NOMO-1 treated with dmso at 0.1 percent for 144 hours (cell line): ENCODE results near the gene HDGFL2.
"Not testable (repeated sequence)": the region's sequence is repeated elsewhere in the genome, so short reads cannot be mapped to it uniquely, and the experiment has no call there.

Experiments
- DNase-seq: peaks from one replicate; lab custom pipeline; 2025; ENCODE audit not compliant: unreplicated experiment; lab: John Stamatoyannopoulos, UW

HDGFL2 gene

DNA sequence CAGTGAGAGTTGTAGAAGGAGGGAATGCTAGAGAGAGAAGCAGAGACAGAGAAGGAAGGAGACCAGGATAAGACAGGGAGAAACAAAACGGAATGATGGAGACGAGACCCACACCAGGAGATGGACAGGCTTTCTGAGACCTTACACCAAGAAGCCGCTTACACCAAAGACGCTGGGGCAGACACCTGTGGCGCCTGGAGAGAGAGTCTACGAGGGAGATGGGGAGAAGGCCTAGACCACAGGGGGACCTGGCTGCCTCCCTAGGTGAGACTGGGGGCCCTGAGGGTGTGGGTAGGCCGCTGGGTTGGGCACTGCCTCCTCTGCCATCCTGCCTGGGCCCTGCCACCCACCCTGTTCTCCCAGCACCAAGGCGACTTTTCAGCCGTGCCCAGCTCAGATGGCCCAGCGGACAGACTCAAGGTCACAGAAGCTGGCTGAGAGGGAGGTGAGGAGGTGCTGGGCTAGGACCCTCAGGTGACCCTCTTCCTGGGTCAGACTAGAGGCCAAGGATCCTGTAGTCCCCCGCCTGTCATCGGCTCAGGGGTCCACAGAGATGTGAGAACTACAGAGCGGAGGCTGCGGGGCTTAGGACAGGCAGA lies 57.9 kb downstream of the HDGFL2 start:
- DNase-seq = no peak

DNA sequence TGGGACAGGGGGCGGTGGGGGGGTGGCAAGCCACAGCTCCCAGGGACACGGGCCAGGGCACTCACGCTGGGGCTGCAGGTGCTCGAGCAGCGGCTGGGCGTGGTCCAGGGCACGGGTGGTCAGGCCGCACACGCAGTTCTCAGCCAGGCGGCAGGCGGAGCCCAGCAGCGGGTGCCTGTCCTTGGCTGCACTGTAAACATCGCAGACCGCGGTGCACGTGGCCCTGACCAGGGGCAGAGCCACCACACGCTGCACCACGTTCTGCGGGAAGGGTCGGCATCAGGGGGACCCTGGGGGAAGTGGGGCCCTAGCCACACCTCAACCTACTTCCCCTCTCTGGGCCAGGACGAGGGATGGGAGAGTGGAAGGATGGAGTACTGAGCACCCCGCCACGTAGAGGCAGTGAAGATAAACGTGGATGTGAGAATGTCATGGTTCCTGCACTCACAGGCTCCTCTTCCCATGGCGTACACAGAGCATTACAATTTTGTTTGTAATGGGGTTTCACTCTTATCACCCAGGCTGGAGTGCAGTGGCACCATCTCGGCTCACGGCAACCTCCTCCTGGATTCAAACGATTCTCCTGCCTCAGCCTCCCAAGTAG lies 59.6 kb downstream of the HDGFL2 start:
- DNase-seq = no peak

DNA sequence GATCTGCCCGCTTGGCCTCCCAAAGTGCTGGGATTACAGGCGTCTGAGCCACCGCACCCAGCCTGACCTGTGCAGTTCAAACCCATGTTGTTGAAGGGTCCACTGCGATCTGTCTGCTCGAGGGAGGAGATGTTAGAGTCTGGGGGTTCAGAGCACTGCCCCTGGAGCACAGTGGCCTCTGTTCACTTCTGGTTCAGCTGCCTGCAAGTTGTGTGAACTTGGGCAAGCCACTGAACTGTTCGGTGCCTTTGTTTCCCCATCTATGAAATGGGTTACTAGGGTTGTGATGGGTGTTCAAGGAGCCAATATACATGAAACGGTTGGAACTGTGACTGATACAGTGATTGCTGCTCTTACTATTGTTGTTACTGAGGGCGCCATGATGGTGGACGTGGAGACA lies 61.2 kb downstream of the HDGFL2 start:
- DNase-seq = no peak

DNA sequence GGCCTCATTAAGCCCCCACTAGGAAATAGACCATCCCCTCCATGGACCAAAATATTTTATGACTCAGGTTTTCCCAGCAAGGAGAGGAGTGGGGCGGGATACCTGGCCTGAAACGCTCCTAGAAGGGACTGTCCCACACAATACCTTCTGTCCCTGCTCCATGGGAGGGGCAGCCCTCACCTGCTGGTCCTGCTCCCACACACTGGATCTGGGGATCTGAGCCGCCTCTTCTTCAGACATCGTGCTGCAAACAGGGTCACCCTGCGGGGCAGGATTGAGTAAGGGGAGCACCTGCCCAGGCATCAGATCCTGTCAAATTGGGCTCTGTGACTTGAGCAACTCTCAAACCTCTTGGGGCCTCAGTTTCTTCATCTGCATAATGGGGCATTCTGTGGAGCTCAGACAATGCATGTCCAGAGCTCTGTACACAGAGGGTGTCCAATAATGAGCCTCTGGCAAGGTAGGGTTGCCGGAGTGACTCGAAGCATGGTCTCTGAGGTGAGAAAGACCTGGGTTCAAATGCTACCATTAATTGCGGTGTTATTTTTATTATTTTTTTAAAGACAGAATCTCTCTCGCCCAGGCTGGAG lies 61.8 kb downstream of the HDGFL2 start:
- no peak for DNase-seq

DNA sequence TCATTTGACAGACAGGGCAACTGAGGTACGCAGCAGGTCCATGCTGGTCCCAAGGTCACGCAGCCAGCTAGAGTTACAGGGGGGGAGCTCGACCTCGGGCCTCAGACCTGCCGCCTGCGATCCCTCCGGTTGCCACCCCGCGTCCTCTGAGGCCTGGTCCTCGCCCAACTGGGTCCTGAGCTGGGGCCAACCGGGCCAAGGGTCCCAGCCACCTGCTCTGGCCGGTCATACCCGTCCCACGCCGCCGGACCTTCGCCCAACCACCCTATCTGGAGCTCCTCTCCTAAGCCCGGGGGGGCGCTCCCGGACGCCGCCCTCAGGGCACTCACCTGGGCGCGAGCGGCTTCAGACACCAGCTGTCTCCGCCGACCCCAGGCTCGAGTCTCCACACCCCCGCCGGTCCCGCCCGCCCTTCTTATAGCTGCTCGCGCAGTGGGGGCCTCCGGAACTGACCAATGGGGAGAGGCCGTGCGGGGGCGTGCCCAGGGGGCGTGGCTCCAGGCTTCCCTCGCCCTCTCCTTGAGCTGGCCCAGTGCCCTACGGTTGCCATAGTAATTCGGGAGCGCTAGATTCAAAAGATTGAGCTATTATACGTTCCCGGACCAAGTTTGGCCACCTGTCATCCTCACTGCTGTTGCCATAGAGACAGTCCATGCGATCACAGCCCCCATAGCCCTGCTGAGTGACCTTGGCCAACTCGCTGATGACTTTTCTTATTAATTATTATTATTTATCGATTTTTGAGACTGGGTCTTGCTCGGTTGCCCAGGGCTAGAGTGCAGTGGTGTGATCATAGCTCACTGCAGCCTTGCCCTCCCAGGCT lies 63.0 kb downstream of the HDGFL2 start, which contains the start of gene PLIN5:
PLIN5 (minus strand) TSS at position 389 of the 823 bp plus-strand sequence. CDS start 1,150 bp downstream, outside the sequence.
- DNase-seq = no peak

DNA sequence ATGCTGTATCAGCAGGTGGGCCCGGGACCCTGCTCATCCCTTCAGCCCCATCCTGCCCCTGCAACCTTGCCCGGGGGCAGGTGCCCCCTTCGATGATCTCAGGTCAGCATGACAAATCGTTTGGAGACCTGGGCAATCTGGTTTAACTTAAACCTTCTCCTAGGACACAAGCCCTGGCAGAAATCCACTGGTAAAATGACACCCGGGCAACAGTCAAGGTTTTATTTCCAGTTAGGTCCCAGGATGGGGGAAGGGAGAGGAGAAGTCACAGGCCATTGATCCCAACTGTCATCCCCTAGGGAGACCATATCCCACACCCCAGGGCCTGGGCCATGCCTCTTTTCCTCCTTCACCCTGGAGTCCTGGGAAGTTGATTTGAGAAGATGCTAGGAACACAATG lies 64.7 kb downstream of the HDGFL2 start:
- no peak for DNase-seq

DNA sequence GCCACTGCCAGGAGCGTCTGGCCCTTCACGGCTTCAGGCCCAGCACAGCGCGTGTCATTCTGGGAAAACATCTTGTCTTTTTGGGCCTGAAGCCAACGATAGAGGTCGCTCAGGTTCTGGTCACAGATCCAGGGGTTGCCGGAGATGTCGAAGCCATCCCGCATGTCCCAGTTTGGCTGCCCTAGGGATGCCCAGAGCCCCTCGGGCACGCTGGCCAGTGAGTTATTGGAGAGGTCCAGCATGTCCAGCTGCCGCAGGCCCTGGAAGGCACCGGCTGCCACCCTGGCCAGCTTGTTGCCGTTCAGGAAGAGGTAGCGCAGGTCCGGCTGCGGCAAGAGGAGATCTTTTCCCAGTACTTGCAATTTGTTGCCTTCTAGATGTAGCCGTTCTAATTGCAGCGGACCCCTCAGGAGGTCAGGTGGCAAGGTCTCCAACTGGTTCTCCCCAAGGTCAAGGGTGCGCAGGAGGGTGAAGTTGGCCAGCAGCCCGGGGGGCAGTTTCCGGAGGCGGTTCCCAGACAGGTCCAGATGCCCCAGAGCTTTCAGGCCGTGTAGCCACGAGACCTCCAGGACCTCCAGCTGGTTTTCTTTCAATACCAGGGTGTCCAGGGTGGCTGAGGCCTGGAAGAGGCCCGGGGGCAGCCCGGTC lies 66.0 kb downstream of the HDGFL2 start:
- no peak for DNase-seq

DNA sequence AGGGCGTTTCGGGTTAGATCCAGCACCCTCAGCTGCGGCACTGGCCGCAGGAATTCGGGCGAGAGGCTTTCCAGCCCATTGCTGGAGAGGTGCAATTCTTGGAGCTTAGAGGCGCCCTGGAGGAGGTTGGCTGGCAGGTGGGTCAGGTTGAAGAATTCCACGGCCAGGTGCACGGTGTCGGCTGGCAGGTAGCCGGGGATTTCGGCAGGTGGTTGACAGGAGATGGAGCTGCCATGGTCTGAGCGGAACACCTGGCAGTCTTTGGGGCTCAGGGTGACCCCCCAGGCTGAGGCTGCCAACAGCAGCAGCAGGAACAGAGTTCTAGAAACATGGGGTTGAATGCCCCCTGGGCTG lies 66.5 kb downstream of the HDGFL2 start:
- no peak for DNase-seq

DNA sequence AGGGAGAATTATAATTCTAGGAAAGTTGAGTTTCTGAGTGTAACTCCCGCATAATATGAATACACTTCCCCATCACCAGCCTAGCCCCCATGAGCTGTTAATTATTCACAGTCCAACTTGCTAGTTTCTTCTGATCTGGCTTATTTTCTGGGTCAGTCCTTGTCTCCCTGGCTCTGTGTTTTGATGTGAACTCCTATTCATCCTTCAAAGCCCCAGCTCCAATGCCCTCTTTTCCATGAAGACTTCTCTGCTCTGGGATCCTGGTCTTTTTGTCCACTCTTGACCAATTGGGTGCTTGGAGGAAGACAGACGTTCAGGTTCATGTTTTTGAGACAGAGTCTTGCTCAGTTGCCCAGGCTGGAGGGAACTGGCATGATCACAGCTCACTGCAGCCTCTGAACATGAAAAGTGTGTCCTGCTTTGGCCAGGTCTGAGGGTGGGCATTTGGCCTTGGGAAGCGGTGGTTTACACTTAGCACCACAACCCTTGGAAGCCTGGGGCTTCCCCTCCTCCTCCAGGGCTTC lies 67.1 kb downstream of the HDGFL2 start:
- no peak for DNase-seq

DNA sequence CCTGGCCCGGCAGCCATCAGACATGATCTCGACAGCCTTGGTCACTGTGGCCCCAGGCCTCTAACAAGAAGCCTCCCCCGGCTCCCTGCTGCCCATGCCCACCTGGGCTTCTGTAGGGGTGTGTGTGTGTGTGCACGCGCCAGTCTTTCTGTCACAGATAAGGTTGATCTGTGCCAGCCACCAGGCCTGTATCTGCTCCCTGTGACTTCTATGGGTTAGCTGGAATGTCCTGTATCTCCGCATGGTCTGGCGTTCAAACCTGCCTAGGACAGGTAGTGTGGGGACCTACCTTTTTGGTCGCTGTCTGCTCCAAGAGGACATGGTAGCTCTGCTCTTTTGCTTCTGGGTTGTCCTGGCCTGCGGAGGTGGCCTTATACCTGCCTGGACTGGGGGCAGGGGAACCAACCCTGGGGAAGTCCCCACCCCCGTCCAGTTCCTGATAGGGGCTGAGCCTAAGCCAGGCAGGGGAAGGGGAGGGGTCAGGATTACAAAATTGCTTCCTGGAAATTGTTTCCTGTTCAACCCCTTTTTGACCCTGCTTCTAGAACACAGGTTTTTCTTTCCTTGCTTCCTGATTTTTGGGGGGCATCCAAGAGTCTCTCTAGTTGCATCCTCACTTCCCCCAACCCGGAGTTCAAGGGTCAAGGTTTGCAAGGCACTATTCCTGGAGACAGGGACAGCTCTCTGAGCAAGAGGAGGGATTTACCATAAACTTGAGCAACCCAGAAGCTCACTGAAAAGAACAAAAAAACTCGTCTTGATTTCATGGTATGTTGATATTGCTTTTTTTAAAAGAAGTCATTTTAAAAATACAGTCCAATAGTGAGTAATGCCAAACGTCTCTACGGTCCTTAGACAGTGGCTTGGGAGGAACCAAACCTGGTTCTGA lies 67.8 kb downstream of the HDGFL2 start, which contains the start of gene LRG1:
LRG1 (minus strand) TSS at position 344 of the 889 bp plus-strand sequence; CDS start at position 321, 23 bp downstream.
- peak; percentile 84 for DNase-seq

DNA sequence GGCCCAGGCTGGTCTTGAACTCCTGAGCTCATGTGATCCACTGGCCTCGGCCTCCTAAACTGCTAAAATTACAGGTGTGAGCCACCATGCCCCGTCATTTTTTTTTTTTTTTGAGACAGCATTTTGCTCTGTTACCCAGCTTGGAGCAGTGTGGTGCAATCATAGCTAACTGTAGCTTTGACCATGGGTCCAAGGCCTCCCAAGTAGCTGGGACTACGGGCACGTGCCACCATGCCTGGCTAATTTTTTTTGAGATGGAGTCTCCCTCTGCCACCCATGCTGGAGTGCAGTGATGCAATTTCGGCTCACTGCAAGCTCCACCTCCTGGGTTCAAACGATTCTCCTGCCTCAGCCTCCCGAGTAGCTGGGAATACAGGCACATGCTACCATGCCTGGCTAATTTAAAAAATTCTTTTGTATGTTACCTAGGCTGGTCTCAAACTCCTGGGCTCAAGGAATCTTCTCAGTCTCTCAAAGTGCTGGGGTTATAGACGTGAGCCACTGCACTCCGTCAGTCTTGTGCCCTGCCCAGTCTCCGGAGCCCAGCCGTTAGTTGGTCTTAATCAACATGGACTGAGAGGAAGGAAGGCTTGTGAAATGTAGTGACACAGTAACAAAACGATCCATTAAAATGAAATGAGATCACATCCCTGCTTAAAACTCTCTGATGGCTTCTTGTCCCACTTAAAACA lies 69.2 kb downstream of the HDGFL2 start:
- DNase-seq = peak; percentile 87

DNA sequence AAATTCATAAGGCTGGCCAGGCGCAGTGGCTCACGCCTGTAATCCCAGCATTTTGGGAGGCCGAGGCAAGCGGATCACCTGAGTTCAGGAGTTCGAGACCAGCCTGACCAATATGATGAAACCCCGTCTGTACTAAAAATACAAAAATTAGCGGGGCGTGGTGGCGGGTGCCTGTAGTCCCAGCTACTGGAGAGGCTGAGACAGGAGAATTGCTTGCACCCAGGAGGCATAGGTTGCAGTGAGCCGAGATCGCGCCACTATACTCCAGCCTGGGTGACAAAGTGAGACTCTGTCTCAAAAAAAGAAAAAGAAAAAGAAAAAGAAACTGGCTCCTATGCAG lies 69.7 kb downstream of the HDGFL2 start:
- DNase-seq = not testable (repeated sequence)

DNA sequence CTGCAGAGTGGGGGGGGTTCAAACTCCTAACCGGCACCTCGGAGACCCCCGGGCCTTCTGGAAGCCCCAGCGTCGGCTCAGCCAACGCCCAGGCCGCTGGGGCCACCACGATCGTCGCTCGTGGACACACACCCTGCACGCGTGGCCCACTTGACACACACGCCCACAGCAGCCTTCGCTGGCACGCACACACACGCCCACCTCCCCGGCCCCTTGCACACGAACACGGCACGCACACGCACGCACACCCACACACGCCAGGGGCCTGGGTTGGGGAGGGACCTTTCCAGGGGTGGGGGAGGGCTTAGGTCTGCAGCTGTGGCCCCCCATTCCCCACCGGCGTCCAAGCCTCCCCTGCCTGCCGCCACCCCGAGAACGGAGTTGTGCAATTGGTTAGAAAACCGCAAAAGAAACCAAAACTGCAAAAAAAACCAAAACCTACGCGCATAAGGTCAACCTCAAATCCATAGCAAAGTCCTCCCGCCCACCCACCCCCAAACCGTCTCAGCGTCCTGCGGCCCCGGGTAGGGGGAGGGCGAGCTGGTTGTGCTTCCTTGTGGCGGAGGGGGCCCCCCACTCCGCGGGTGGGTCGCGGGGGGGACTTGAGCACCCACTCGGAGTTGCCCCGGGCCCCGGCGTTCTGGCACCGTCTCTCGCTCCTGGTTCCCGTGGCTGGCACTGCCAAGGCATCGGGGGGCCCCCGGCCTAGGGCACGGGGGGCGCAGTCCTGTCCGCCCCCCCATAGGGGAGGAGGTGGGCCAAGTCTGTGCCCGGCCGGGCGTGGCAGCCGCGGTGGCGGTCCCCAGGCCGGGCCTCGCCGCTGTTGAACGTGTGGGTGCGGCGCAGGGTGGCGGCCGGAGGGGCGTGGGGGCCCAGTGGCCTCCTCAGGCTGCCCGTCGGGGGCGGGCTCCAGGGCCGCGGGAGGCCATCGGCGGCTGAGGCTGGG lies 71.1 kb downstream of the HDGFL2 start:
- peak; percentile 78 for DNase-seq

DNA sequence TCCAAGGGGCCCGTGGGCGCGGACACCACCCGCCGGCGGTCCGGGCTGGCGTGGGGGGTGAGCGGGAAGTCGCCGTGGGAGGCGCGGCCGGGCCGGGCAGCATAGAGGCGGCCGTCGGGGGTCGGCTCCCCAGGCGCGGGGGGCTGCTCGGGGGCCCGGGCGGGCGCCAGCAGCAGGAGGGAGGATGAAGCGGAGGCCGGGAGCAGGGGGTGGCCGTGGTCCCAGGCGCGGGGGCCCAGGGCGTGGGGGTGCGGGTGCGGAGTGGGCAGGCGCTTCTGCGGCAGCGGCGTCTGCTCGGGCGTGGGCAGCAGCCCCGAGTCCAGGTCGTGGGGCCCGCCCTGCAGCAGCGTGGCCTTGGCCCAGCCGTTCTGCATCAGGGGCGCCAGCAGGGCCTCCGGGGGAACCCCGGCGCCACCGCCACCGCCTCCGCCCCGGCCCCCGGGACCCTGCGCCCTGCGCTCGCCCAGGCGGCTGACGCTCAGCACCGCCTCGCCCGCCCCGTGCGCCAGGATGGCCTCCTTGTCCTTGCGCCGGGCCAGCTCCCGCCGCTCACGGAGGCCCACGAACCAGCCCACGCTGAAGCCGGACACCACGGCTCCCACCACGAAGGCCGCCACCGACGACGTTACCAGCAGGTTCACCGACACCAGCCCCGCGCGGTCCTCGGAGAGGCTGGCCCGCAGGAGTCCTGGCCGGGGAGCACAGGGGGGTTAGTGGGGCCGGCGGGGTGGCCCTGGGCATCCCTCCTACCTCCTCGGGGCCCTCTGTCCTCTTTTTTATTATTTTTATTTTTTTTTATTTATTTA lies 71.9 kb downstream of the HDGFL2 start:
- no peak for DNase-seq

DNA sequence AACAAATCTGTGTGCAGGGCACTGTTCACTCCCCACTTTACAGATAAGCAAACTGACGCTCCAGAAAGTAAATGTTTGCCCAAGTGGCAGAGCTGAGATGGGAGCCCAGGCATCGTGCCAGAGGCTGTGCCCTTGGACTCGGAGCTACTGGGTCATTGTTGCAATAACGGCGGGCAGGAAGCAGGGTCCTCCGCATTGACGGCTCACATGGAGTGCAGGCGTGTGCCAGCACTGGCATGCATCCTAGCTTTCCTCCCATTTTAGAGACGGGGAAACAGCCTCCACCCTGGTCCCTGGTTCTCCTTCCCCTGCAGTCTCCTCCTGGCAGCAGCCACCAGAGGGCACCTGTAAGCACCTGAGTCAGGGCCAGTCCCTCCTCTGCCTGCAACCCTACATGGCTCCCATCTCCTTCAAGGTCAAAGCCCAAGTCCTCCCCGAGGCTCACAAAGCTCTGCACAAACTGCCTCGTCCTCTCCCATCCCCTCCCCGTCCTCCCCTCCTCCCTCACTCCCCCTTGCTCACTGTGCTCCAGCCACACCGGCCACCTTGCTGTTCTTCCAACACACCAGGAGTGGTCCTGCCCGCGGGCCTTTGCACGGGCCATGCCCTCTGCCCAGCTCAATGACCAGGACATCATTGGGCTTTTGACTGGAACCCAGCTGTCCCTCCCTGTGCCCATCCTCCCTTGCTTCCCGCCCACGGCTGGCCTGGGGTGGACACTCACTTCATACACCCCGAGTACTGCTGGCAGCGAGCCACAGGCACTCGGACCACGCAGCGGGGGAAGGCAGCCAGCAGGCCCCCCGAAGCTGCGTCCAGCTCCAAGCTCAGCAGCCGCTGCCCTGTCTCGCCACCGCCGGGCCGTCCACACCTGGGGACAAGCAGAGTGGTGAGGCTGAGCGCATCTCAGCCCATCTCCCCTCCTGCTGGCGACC lies 75.5 kb downstream of the HDGFL2 start:
- no peak for DNase-seq

DNA sequence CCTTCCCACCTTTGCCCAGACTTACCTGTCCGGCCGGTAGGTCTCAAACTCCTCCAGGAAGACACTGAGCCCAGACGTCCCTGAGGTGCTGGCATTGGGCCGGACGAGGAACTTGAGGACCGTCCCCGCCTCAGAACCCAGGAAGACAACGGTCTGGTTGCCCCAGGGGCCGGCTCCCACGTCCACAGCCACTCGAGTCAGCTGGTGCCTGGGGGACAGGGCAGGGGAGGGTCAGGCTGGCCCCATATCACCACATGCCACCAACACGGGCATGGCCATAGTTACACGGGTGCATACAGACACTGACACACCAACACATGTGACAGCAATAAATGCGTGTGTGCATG lies 76.1 kb downstream of the HDGFL2 start:
- DNase-seq = no peak

DNA sequence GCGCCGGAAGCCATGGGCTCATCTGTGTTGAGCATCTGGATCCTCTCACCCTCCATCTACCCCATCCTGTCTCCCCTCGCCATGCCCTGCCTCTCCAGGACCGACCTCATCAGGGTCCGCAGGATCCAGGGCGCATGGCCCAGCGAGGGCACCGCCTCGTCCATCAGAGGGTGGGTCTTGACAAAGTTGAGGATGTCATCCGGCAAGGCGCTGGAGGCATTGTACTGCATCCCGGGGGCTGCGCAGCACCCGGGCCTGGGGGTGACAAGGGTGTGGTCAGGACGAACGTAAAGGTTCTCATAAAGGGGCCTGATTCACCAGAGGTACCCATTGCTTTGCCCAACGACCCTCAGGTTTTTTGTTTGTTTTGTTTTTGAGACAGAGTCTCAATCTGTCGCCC lies 77.9 kb downstream of the HDGFL2 start:
- no peak for DNase-seq
